Peyer's patch (tissue), 4 donors: ENCODE results near the gene POFUT2.

ENCODE experiments used
- CTCF ChIP-seq, 6 experiments: fragments of 450-650 bp in 4 of 6; fragments of 200-600 bp in 2 of 6; sonication (generic) in 1 of 6; IDR thresholded peaks; one replicate each; pipeline ENCODE4 v1.5.1; 2017 to 2019; ENCODE audit warnings: antibody characterized with exemption in 6 of 6, mild to moderate bottlenecking in 3 of 6, moderate library complexity in 1 of 6
- POLR2A ChIP-seq, 2 donors: fragments of 450-650 bp; IDR thresholded peaks; one replicate each; pipeline ENCODE4 v1.5.1; 2017; ENCODE audit warnings: antibody characterized with exemption in 2 of 2, mild to moderate bottlenecking in 2 of 2, moderate library complexity in 2 of 2

DNA sequence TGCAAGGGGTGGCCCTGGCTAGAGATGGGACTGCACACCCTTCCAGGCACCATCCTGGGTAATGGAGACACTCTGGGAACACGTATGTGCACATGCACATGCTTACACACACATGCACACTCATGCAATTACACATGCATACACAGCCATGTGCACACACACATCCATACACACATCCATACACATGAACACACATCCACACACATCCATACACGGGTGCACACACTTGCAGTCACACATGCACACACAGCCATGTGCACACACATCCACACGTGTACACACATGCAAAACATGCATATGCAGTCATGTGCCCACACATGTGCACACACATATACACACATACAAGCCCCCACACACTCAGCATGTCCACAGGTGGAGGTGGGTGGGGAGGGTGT lies 22.3 kb upstream of the POFUT2 start:
- TF ChIP-seq CTCF (IDR thresholded peaks at IDR 0.05) (no peak), POLR2A (IDR thresholded peaks at IDR 0.05) (no peak)
